T-helper 2 cell (primary cell): ENCODE results near the gene RIMS1.

ENCODE experiments used
- DNase-seq, 5 experiments: peaks; one replicate each; pipeline versions ENCODE4 v3.0.0 to v3.0.0-alpha.2; 2012 to 2022

RIMS1 gene

DNA sequence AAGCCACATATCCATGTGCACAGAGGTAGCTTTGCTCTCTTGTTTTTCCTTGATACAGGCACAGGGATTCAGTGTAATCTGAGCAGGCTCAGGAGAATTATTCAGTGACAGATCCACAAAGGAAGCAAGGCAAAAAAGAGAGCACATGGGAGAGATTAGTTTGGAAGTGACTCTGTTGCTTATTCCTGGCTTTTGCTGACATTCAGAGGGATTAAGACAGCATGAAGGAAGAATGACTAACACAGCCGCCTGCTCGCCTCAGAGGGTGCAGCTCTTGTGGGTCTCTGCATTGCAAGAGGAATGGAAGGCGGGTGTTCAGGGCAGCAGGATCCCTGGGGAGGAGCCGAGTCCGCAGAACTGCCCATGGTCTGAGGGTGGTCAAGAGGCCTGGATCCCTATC, 532.1 kb downstream of the RIMS1 start:
- DNase-seq: no peak

DNA sequence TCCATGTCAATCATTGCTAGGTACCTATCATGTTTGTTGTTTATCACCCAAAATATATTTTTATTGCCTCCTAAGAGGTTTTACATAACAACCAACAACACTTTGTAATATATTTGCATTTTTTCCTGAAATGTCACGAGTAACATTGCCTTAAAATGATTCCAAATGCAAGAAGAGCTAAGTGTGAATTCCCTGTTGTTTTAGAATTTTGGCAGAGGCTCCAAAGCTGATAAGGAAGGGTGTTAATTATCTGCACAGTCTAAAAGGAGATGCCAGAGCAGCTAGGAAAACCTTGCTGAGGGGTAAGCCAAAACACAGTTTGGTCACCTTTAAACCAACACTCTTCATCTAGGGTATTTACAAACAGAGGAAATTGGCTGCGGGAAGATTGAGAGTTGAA, 533.6 kb downstream of the RIMS1 start:
- DNase-seq: no peak

DNA sequence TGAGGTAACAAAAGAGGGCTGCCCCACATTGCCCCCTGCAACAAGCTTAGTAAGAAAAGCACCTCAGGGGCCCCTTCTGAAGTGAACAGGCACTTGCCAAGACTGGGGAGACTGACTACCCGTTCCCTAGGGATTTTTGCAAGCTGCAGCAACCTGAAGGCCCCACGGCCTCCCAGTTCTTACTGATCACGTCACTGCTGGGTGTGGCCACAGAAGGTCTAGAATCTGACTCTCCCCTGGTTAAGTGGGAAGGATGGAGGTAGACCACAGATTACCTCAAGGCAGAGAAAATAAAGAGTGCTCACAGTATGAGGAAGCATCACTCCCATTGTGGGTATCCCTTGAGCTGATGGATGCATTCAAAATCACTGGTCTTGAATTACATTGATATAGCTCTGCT, 534.1 kb downstream of the RIMS1 start:
- no peak for DNase-seq

DNA sequence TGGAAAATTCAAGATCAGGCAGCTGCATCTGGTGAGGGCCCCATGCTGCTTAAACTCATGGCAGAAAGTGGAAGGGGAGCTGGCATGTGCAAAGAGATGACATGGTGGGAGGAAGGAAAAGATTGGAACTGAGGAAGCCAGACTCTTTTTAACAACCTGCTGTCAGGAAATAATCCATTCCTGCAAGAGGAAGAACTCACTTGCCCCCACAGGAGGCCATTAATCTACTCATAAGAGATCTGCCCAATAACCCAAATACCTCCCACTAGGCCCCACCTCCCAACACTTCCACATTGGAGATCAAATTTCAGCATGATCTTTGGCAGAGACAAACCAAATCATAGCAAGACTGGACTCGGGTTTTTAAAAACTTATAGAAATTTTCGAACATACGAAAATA, 535.0 kb downstream of the RIMS1 start:
- no peak for DNase-seq

DNA sequence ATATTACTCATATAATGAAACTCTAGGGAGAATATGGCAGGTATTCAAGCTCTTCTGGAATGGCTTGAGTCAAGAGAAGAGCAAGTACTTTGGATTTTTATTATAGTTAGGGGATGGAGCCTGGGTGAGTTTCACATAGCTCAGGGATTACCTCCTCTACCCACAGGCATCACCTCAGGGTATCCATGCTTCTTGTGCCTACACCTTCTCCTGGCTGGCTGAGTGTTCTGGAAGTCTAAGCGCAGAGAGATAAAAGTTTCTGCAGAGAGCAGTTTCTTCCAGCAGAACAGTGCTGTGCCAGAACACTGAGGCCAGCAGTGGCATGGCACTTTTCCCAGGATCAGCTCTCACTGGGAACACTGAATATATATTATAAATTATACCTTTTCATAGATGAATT, 535.8 kb downstream of the RIMS1 start:
- DNase-seq: no peak

DNA sequence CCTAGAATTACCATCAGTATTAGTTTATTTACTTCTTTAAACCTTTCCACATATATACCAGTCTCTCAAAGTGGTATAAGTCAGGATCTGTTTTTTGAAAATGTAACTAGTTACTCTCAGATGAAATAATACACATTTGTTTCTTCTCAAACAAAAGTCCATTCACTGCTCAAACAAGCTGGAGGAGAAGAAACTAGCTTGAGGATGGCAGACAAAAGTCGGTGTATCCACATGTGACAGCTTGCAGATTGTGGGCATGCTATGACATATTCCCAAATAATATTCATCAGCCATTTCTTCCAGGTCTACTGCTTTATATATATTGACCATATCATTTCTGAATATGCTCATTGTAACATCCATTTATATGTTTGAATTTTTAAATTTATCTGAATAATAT, 538.1 kb downstream of the RIMS1 start:
- DNase-seq: no peak

DNA sequence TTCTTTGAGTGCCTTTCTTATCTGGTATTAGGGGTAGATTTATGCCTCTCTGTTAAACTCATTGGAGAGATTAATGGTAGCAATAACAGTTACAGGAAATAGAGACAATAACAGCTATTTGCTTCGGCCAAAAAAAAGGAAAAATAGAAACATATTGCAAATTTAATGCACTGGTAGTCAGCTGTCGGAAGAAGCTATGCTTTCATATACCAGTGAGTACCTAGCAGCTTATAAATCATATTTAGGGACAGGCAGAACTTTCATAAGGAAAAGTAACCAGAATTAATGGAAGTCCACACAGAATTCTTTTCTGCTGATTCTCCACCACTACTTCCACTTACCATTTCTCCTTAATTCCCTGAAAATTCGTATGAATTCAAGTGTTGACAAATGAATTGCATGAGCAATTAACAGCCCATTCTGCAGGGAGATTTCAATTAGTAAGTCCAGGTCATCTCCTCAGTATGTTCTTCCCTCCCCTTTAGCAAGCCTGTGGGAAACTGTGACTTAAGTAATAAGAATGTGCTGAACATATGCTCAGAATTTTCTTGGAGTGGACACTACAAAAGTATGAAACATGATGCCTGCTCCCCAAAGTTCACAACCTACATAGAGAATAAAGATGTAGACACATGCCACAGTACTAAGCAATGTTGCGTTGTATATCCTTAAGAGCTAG, 538.8 kb downstream of the RIMS1 start:
- no peak for DNase-seq

DNA sequence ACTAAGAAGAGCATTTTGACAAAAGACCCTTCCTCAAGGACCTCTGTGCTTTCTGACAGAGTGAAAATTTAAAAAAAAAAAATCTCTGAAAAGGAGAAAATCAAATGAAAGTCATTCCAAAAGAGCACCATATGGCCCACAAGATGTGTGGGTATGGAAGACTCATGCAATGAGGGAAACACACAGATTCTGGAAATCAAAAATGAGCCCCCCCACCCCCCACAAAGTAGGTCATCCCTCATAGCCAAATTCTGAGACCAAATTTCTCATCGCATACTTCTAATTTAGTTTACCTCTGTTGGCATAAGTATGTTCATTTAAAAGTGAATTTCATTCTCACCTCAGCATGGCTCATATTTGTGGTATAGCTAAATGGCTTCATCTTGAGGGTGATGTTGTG, 554.3 kb downstream of the RIMS1 start:
- no peak for DNase-seq

DNA sequence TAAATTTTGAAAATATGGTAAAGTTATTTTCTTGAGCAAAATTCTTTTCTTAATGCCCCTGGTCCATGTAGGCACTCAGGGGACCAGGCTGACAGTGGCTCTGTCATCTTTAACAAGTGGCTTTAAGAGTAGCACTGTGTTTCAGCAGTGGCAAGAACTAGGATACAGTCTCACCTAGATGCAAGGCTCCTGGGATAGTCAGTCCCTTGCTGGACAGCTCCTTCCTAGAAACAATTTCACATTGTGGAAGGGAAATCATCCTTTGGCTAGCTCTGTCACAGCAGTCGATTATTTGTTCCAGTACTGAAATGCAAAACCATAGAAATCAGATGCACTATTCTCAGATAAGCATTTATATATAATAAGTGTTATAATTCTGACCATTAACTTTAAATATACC, 560.1 kb downstream of the RIMS1 start:
- no peak for DNase-seq
